Astrocyte (in vitro differentiated cells and primary cell): ENCODE results near the gene RNF111. TPM values are rescaled to one million over a fixed set of nuclear protein-coding genes. Genes with fewer than 3 reads are reported as not detected.

Source experiments
- DNase-seq: peaks from one replicate; pipeline ENCODE4 v3.0.0-alpha.2; 2010; ENCODE audit warnings: low read depth
- FAIRE-seq: peaks from 2 replicates; lab custom pipeline; 2011; peaks lifted over from hg19 to GRCh38; lab: Jason Lieb, UNC
- H2AFZ ChIP-seq: 2 replicates; pipeline ENCODE4 v1.6.0; 2012; ENCODE audit warnings: low read depth, low read length, inconsistent platforms
- H3K27ac ChIP-seq: 2 replicates; pipeline ENCODE4 v1.5.1; 2011; ENCODE audit warnings: low read depth, low read length, inconsistent platforms
- H3K27me3 ChIP-seq: 2 replicates; pipeline ENCODE4 v1.6.0; 2011; ENCODE audit warnings: low read length, inconsistent platforms; ENCODE audit not compliant: insufficient read depth
- H3K36me3 ChIP-seq: 2 replicates; pipeline ENCODE4 v1.5.1; 2011; ENCODE audit warnings: low read length, inconsistent platforms; ENCODE audit not compliant: insufficient read depth
- H3K4me1 ChIP-seq: 2 replicates; pipeline ENCODE4 v1.5.1; 2011; ENCODE audit warnings: low read length, inconsistent platforms; ENCODE audit not compliant: insufficient read depth
- H3K4me2 ChIP-seq: 2 replicates; pipeline ENCODE4 v1.6.0; 2012; ENCODE audit warnings: low read length, inconsistent platforms
- H3K4me3 ChIP-seq: 2 replicates; pipeline ENCODE4 v1.5.1; 2011; ENCODE audit warnings: low read depth, mild to moderate bottlenecking, low read length, inconsistent platforms; ENCODE audit not compliant: insufficient read depth
- H3K79me2 ChIP-seq: 2 replicates; pipeline ENCODE4 v1.6.0; 2012; ENCODE audit warnings: mild to moderate bottlenecking, low read length, inconsistent platforms; ENCODE audit not compliant: insufficient read depth
- H3K9ac ChIP-seq: 2 replicates; pipeline ENCODE4 v1.6.0; 2012; ENCODE audit warnings: mild to moderate bottlenecking, low read length, inconsistent platforms
- H3K9me3 ChIP-seq: 2 replicates; pipeline ENCODE4 v1.5.1; 2012; ENCODE audit warnings: low read depth, mild to moderate bottlenecking, low read length, inconsistent platforms; ENCODE audit not compliant: insufficient read depth
- H4K20me1 ChIP-seq: 2 replicates; pipeline ENCODE4 v1.6.0; 2012; ENCODE audit warnings: low read length, inconsistent platforms; ENCODE audit not compliant: insufficient read depth
- H3K27ac Mint-ChIP-seq: one replicate; pipeline ENCODE4 v1.8.0; 2021; ENCODE audit warnings: mild to moderate bottlenecking, mixed read lengths; ENCODE audit not compliant: unreplicated experiment
- H3K27me3 Mint-ChIP-seq: one replicate; pipeline ENCODE4 v1.8.0; 2021; ENCODE audit warnings: low read depth, mixed read lengths; ENCODE audit not compliant: unreplicated experiment
- H3K36me3 Mint-ChIP-seq: one replicate; pipeline ENCODE4 v1.8.0; 2021; ENCODE audit warnings: low read depth, mixed read lengths; ENCODE audit not compliant: unreplicated experiment
- H3K4me1 Mint-ChIP-seq: one replicate; pipeline ENCODE4 v1.8.0; 2021; ENCODE audit warnings: low read depth, mixed read lengths; ENCODE audit not compliant: unreplicated experiment
- H3K4me3 Mint-ChIP-seq: one replicate; pipeline ENCODE4 v1.8.0; 2021; ENCODE audit warnings: mild to moderate bottlenecking, moderate library complexity, mixed read lengths; ENCODE audit not compliant: unreplicated experiment
- H3K9me3 Mint-ChIP-seq: one replicate; pipeline ENCODE4 v1.8.0; 2021; ENCODE audit warnings: mild to moderate bottlenecking, mixed read lengths; ENCODE audit not compliant: unreplicated experiment
- CTCF ChIP-seq: IDR thresholded peaks from 2 replicates; pipeline ENCODE4 v1.5.1; 2011; ENCODE audit warnings: low read depth, mild to moderate bottlenecking, inconsistent platforms, low read length, moderate library complexity; ENCODE audit not compliant: insufficient read depth
- EZH2 ChIP-seq: IDR thresholded peaks from 2 replicates; pipeline ENCODE4 v1.6.1; 2012; ENCODE audit warnings: mild to moderate bottlenecking, low read length, inconsistent platforms; ENCODE audit not compliant: insufficient read depth
- total RNA-seq: library from RNA; stranded (reverse); gene quantifications from 2 replicates; pipeline ENCODE4 v1.2.1, GENCODE V29; 2021

Gene RNF111
- total RNA-seq, 1 donor from 2014 or later: 44.1 TPM

DNA sequence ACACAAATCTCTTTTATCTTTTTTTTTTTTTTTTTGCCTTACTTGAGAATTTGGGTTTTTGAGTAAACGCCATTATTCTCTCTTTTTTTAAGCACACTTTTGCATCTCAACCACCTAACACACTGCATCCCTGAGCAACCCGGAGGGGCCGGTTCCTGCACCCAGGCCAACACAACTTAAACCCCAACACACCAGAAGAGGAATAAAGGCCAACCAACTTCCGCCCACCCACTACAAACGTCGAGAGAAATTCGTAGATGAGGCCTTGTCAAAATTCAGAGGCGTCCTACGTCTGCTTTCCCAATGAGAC is 117.1 kb downstream of the RNF111 start:
- Histone ChIP-seq H3K27ac (peak overlapping the region; percentile 80), H3K79me2 (peaks cover 40% of the 10 kb centered on the region), H3K4me3 (peak overlapping the region; percentile 85), H3K36me3 (peaks cover 17% of the 10 kb centered on the region), H3K4me1 (peaks cover 6% of the 10 kb centered on the region), H3K9me3 (no peaks in the 10 kb centered on the region), H2AFZ (peak overlapping the region; percentile 66), H3K4me2 (peak overlapping the region; percentile 92), H3K9ac (peak overlapping the region; percentile 87), H3K27me3 (no peaks in the 10 kb centered on the region), H4K20me1 (no peaks in the 10 kb centered on the region)
- peak overlapping the region; percentile 95 for H3K27ac Mint-ChIP-seq
- no peaks in the 10 kb centered on the region for H3K27me3 Mint-ChIP-seq
- DNase-seq: no peak
- no peaks in the 10 kb centered on the region for H3K9me3 Mint-ChIP-seq
- peak overlapping the region; percentile 97 for H3K4me3 Mint-ChIP-seq
- TF ChIP-seq CTCF: no peak
- no peak for TF ChIP-seq EZH2
- peaks cover 5% of the 10 kb centered on the region for H3K4me1 Mint-ChIP-seq
- FAIRE-seq: no peak
- H3K36me3 Mint-ChIP-seq: no peaks in the 10 kb centered on the region

DNA sequence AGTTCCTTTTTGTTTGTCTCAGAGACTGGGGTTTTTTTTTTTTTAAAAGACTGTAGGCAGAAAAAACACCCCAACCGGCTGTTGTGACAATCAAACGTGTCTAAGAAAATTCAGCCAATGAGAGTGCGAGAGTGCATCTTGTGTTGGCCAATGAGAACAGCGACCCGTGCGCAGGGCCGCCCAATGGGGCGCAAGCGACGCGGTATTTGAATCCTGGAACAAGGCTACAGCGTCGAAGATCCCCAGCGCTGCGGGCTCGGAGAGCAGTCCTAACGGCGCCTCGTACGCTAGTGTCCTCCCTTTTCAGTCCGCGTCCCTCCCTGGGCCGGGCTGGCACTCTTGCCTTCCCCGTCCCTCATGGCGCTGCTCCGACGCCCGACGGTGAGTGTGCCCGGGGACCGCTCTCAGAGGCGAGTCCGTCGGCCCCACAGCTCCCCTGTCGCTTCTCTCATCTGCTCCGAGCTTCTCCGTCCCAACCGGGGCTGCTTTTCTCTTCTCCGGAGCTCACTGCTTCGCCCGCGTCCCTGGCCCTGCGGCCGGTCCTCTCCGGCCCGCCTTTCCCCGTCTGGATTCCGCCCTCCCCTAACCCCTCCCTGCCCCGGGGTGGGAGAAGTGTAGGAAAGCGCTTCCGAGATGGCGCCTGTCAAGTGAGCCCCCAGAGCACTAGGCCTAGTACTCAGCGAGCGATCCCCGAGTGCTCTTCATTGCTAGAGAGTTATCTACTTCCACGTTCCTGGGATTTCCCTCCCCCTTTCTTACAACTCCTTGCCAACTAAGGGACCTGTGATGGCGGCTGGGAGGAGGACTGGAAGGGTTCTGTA is 117.7 kb downstream of the RNF111 start, which contains the start of gene CCNB2:
TSS of gene CCNB2 (plus strand) at position 235 of the 821 bp plus-strand sequence. CDS start at position 358, 123 bp downstream.
- Histone ChIP-seq H3K4me1 (peaks cover 6% of the 10 kb centered on the region), H3K4me2 (peak within 1 kb of the TSS; percentile 92), H3K27ac (peak within 1 kb of the TSS; percentile 80), H3K4me3 (peak within 1 kb of the TSS; percentile 85), H4K20me1 (no peaks in the 10 kb centered on the region), H3K27me3 (no peaks in the 10 kb centered on the region), H3K79me2 (peaks cover 40% of the 10 kb centered on the region), H3K9ac (peak within 1 kb of the TSS; percentile 87), H3K9me3 (no peaks in the 10 kb centered on the region), H3K36me3 (peaks cover 13% of the 10 kb centered on the region), H2AFZ (peak within 1 kb of the TSS; percentile 80)
- TF ChIP-seq EZH2 (no peak), CTCF (no peak)
- FAIRE-seq (peak; percentile 65), DNase-seq (peak; percentile 86)
- Mint-ChIP-seq H3K9me3 (no peaks in the 10 kb centered on the region), H3K27ac (peak within 1 kb of the TSS; percentile 95), H3K36me3 (no peaks in the 10 kb centered on the region), H3K4me3 (peak within 1 kb of the TSS; percentile 97), H3K27me3 (no peaks in the 10 kb centered on the region), H3K4me1 (peaks cover 5% of the 10 kb centered on the region)

- no peaks in the 10 kb centered on the region for H4K20me1 ChIP-seq
- FAIRE-seq: no peak
- Mint-ChIP-seq H3K27me3 (no peaks in the 10 kb centered on the region), H3K36me3 (no peaks in the 10 kb centered on the region), H3K4me3 (peak overlapping the region; percentile 97), H3K9me3 (no peaks in the 10 kb centered on the region), H3K4me1 (peaks cover 5% of the 10 kb centered on the region), H3K27ac (peak overlapping the region; percentile 95)
- H3K4me2 ChIP-seq: peak overlapping the region; percentile 92
- peak overlapping the region; percentile 85 for H3K4me3 ChIP-seq
- H3K27me3 ChIP-seq: no peaks in the 10 kb centered on the region
- peak overlapping the region; percentile 80 for H3K27ac ChIP-seq
- H2AFZ ChIP-seq: no peak overlapping the region
- H3K79me2 ChIP-seq: peaks cover 46% of the 10 kb centered on the region
- H3K4me1 ChIP-seq: peaks cover 6% of the 10 kb centered on the region
- peaks cover 13% of the 10 kb centered on the region for H3K36me3 ChIP-seq
- H3K9me3 ChIP-seq: no peaks in the 10 kb centered on the region
- no peak for DNase-seq
- H3K9ac ChIP-seq: peak overlapping the region; percentile 87
- TF ChIP-seq CTCF: no peak
- no peak for TF ChIP-seq EZH2
These were observed 118.4 kb downstream of the RNF111 start for GRCh38 chr15:59105854-59106253.
